HL-60/S4 treated with phorbol 12-myristate 13-acetate at 8.2 ng/mL for 4 days and 3 days (cell line): ENCODE results near the gene NEURL1.
"Not testable (repeated sequence)": the region's sequence is repeated elsewhere in the genome, so short reads cannot be mapped to it uniquely, and the experiment has no call there.

Experiments used
- in situ Hi-C: fragments of 300-500 bp; cut with MboI; formaldehyde crosslinking; loops from 2 replicates; pipeline ENCODE4 v1.15.0; 2022; ENCODE audit warnings: low sequenced_read_pairs

NEURL1 gene

DNA sequence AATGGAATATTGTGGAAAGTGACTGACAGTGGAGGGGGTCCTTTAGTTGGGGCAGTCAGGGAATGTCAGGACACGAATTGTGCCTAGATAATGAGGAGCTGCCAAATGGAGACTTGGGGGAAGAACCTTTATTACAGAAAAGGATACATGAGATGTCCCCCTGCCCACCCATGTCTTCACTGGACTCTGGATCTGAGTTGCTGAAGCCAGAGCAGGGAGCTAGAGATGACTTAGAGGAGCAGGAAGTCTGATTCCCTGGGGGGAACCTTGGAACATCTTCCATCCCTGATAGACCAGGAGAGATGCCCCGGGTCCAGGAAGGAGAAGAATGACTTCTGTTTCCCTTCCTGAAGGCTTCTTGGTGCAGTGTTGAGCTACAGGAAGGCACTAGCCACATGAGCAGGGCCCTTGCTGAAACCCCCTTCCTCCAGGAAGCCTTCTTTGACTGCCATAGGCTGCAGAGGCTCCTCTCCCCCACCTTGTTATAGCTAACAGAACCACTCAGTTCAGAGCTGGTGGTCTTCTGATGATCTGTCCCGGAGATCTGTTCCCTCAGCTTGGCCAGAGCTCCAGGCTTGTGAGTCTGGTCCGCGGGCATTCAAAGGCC is 747 bp upstream of the NEURL1 start:
- in situ Hi-C loops = no loop called here

DNA sequence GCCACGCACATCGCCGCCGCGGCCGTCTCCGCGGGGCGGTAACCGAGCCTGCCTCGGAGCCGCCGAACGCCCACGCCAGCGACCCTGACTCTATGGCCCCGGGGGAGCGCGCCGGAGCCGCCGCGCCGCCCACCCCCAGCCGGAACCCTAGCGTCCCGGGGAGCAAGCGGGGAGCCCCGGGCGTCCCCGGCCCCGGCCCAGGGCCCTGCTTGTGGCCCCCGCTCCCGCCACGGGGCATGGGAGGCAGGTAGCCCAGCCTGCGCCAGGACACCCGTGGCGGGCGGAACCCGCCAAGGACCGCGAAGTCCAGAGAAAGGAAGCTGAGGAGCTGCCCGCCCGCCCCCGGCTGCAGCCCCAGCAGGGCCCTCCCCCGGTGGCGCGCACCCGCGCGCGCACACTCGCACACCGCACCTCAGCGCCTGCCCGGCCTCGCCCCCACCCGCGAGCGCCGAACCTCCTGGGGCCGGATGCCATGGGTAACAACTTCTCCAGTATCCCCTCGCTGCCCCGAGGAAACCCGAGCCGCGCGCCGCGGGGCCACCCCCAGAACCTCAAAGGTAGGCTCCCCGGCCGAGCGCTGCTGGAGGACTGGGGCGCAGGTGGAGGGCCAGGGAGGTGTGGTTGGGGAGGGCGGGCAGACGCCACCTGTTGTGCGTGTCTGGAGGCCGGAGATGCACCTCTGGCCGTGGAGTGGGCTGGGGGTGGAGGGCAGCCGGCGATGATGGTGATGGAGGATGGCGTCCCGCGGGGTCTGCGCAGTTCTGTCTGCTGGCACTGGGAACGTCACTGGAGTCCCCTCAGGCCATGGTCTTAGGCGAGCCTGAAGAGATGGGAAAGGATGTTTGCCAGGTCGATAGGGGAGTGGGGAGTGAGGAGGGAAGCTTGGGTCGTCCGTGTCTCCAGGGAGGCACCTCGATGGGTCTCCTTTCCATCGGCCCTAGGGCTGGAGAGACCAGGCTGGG is 692 bp downstream of the NEURL1 start:
- in situ Hi-C loops = no loop called here

DNA sequence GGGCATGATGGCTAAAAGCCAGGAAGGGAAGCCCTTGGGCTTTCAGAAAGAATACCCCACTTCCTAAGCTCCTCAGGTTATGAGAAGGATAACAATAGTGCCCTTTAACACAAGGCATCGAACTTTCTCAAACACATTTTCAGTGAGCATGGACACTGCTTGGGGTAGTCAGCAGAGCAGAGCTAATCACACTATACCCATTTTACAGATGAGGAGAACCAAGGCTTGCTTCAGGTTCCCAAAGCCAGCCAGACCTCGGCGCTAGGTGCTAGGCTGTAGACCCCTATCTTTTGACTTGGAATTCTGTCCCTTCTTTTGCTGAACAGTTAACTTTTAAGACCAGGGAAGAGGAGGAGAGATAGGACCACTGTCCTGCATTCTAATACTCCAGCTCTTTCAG is 1.8 kb downstream of the NEURL1 start:
- in situ Hi-C loops = no loop called here

DNA sequence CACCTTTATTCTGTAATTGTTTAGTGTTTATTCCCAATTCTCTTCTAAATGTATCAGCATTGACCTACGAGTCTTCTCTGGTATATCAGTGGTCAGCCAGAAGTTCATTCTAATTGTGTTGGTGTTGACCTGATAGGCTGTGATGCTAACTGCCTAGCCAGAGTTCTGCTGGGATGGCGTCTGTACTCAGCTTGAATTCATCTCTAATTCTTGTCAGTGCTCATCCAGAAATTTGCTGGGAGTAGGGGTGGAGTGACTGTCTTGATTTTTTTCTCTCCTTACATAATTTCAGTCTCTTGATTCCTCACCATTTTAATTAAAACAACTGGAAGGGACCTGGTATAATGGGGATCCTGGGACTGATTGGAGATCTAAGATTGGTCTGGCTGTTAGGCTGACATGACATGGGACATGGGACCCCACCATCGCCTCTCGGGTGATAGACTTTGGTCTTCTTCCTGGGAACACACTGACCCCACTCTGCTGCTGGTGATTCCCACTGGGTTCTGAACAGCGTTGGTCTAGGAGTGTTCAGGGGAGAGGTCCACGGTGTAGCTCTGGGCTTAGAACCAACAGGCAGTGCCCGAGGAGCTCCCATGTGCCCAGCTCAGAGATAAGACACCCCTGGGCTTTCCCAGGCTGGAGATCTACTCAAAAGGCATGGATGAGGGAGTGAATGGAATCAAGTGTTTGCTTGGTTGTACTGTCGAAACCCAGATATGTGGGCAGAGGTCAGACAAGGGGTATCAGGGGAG is 3.8 kb downstream of the NEURL1 start:
- in situ Hi-C loops = no loop called here

DNA sequence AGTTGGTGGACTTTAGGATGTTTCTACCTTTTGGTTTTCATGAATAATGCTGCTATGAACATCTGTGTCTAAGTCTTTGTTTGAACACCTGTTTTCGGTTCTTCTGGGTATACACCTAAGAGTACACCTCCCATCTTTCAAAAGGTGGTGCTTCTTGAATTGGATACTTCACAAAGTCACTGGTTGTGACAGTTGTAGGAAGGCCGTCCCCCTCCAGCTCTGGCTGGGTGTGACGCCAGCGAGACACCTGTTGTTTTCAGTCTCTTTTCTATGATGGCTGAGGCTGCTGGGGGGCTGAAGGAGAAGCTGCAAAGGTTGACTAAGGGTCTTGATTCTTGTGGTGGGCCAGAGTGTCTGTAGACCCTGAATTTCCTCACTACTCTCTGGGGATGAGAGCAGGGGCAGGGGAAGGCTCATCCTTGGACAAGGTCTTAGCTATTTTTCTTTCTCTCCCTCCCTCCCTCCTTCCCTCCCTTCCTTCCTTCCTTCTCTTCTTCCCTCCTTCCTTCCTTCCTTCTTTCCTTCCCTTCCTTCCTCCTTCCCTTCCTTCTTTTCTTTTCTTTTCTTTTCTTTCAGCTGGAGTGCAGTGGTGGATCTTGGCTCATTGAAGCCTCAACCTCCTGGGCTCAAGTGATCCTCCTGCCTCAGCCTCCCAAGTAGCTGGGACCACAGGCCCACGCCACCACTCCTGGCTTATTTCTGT is 5.6 kb downstream of the NEURL1 start:
- in situ Hi-C loops = no loop called here

DNA sequence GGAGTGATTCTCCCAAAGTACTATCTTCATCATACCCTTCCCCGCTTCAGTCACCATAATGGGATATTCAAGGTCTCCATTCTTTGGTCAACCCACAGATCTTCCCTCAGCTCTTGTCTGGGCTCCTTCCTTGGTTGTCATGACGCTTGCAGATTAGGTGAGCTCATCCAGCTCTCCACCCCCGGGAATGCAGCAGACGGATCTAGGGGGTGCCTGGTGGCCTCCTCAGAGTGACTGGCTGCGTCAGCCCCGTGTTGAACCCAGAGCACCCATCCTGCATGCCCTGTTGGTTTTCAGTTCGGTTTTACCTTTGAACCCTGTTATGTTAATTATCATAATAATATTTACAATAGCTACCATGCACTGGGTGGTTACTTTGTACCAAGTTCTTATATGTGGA is 6.4 kb downstream of the NEURL1 start:
- in situ Hi-C loops = no loop called here

DNA sequence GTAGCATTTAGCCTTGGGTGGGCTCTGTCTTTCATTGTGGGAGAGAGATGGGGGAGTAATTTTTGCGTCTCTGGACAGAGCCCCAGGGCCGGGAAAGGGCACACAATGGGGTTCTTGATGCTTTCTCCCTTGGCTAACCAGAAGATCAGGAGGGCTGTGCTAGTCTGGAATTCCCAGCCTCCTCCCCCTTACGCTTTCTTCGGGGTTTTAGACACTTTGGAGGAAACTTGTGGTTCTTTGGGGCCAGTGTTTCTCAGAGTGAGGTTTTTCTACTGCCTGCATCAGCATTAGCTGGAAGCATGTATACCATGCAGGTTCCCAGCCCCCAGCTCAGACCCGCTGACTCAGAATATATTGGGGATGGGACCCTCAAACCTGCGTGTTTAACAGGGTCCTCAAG is 7.0 kb downstream of the NEURL1 start:
- in situ Hi-C loops = no loop called here

DNA sequence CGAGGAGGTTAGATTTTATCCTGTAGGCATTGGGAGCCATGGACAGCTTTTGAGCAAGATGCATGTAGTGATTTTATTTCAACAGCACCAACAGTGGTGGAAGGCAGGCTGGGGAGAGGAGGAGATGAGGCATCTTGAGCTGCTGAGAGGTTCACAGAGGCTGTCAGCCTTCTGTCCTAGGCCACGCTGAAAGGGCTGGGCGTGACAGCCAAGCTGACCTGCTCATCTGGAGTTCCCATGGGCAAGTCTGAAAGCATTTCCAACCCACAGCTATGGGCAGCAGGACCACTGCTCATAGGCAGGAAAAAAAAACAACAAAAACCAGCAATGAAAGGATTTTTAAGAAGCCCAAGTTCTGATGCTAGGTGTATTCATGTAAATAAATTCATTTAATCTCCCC is 7.7 kb downstream of the NEURL1 start:
- in situ Hi-C loops = no loop called here

DNA sequence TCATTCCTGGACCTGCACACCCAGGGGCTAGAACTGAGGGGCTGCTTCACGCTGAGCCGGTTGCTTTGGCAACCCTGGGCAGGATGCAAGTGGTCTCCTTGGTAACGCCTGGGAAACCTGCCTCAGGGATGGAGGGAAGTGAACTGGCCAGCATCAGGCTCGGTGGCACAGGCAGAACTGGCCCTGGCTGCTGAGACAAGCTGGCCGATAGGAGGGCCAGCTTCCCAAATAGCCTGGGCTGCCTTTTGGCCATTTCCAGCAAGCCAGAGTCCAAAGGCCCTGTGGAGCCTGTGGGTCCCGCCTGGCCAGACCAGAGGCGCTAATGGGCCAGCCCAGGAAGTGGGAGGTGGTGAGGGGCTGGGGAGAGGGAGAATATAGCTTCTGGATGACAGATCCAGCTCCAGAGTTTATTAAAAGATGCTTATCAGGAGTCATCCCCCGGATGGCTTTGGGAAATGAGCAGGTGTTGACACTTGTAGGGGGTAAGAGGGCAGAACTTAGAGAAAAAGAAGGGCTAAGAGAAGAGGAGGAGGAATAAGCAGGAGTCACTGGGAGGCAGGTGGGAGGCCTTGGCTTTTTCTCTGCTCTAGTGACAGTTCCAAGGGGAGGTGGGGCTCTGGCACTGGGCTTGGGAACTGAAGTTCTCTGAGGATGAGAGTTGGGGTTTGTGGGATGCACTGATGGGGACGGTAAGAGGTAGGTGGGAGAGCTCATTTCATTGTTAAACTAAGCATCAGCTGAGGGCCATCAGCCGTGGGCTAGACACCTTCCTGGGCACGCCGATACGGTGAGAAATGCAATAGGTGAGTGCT is 9.6 kb downstream of the NEURL1 start:
- in situ Hi-C loops = no loop called here

DNA sequence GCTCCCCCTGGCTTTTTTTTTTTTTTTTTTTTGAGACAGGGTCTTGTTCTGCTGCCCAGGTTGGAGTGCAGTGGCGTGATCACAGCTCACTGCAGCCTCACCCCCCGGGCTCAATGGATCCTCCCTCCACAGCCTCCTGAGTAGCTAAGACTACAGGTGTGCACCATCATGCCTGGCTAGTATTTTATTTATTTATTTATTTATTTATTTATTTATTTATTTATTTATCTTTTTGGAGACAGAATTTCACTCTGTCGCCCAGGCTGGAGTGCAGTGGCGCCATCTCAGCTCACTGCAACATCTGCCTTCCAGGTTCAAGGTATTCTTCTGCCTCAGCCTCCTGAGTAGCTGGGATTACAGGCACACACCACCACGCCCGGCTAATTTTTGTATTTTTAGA is 10.3 kb downstream of the NEURL1 start:
- in situ Hi-C loops = not testable (repeated sequence)

DNA sequence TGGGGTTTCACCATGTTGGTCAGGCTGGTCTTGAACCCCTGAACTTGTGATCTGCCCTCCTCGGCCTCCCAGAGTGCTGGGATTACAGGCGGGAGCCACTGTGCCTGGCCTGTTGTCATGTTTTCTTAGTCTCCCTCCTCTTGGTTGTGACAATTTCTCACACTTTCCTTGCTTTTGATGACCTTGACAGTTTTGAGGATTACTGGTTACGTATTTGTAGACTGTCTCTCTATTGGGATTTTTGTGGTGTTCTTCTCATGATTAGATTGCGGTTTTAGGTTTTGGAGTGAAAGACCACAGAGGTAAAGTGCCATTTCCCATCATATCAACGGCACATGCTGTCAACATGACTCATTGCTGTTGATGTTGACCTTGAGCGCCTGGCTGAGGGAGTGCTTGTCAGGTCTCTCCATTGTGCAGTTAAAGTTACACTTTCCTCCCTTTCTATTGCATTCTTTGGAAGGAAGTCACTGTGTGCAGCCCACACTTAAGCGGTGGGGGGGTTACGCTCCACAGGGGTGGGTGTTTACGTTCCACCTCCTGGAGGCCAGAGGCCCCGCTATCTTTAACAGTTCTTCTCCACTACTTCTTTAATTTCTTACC is 10.8 kb downstream of the NEURL1 start:
- in situ Hi-C loops = no loop called here

DNA sequence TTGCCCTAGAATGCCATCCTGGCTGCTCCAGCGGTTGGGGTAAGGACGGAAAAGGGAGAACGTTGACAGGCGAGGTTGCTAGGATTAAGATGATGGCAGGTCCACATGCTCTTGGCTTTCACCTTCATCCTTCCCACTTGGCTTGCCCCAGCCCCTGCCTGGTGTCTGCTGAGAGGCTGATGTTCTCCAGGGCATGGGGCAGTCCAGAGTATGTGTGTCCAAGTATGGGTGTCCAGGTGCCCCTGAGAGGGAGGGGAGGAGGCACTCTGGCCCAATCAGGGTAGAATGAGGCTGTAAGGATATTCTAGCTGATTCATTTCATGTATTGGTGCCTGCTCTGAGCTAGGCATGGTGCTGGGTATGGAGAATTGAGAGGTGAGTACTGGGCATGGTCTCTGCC is 12.6 kb downstream of the NEURL1 start:
- in situ Hi-C loops = no loop called here

DNA sequence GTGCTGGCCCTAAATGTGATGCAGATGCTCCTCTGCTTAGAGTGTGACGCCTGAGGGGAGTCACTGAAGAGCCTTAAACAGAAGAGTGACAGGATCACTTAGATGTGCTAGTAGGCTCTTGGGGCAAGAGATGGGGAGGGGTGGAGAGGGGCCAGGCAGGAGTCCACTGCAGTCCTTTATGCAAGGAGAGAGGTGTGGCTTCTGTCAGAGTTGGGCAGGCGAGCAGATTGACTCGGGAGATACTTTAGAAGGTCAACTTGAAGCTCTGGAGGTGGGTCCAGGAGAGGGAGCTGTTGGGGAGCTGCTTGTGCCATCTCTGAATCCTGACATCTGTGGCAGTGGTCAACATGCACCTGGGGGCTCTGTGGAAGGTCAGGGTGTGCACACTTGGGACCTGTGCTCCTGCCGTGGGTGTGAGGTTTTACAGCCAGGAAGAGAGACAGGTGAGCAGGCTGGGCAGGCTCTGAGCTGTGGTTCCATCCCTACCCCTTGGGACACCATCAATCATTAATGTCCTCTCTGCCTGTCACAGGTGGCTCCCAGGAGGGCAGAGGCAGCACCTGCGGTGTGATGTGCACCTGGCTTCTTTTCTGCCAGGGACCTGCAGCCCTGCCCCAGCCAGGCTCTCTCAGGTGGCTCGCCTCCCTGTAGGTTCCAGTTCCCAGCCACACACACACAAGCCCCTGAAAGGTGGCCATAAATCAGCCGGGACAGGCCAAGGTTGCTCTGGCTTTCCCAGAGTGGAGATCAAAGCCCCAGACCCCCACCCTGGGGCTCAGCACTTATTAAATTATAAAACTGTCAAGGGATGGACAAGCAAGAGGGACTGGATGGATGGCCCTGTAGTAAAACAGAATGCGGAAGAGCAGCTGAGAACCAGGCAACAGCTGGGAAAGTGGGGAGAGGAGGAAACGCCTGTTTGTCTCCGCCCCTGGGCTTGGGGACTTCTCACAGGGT is 14.0 kb downstream of the NEURL1 start:
- in situ Hi-C loops = no loop called here

DNA sequence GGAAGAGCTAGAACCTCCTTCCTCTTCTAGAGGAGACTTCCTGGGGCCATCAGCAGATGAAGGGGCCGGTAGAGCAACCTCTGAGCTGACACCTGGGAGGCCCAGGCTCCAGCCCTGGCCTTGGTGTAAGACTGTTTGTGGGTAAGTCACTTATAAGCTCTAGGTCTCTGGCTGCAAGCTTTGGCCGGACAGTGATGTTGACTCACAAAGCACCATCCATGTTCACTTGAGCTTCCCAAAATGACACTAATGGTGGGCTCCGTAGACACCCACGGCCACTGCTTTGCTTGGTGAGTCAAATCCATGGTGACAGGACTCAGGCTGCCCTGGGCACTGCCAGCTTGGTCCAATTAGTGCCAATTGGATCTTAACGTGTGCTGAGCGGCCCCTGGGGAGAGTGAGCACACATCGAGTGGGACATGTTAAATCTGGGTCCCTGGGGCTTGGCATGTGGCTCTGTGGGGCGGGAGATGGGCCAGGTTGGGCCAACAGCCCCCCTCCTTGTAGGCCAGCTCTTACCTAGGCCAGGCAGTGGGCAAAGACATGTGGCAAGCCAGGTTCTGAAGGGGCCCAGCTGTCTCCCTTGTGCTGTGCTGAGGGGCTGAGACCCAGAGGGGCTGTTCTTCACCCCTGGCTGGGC is 16.7 kb downstream of the NEURL1 start:
- in situ Hi-C loops = no loop called here

DNA sequence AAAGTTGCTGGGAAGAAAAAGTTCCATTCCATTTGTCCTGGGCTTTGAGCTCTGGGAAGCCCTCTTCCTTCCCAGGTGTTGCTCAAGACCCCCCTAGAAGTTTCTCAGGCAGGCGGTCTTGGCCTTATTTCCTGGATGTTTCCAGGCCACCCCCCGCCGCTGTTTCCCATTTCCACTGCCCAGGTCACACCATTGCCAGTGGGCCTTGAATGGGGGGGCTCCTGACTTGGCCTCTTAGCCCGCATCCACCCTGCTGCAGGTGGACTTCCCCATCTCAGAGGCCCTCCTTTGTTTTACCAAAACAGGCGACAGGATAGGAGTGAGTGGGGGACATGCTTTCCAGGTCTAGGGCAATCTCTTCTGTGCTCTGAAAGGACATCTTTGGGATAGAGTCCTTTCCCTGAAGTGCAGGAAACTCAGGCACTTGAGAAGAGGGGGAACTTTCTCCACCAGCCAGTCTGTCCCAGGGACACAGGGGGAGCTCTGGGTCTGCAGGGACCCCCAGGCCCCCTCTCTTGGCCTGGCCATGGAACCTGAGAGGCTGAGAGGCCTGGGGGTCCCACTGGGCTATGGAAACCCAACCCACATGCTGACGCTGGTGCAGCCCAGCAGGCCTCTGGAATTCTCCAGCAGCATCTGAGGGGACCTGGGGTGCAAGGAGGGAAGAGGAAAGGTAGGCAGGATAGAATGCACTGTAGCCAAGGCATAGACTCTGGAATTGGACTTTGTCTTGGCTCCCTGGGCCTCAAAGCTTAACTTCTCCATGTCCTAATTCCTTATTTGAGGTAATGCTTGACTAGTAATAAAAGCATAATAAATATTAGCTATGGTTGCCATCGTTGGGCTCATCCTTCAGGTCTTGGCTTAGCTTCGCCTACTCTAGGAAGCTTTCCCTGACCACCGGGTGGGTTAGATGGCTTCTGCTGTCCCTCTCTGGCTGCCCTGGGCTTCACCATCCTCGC is 17.6 kb downstream of the NEURL1 start:
- in situ Hi-C loops = no loop called here

DNA sequence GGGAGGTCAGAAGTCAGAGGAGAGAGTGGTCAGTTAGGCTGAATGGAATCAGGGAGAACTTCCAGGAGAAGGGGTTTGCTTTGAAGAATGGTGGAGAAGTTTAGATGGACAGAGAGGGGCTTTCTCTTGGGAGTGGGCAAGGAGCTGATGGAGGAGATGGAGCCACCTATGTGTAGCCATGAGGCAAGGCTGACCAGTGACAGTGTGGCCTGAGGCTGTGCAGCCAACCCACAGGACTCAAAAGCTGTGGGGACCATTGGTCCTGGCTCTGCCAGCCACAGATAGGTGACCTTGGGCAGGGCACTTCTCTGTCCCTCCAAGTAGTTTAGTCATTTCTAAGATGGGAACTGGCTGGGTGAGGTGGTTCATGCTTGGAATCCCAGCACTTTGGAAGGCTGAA is 18.7 kb downstream of the NEURL1 start:
- in situ Hi-C loops = no loop called here
